Measurements from ENCODE around the gene LTBP1. TPM values are rescaled to one million over a fixed set of nuclear protein-coding genes. Genes with fewer than 3 reads are reported as not detected.

The LTBP1 gene
- total RNA-seq, 2 experiments from 2014 or later: 61.1 to 82.6 TPM

- no TSS peak for BruUV-seq (replicated peaks)
- H2AFZ ChIP-seq (ENCODE audit: low read length): no peak overlapping the region
- CTCF ChIA-PET (ENCODE audit: unreplicated experiment): no interaction called here
Measured at GRCh38 chr2:33141476-33141875, 194.7 kb downstream of the LTBP1 start.

GRCh38 chr2:33142810-33143209 is 196.1 kb downstream of the LTBP1 start:
- H3K9me2 ChIP-seq (ENCODE audit: insufficient read depth, low read length): no peaks in the 10 kb centered on the region
- H2AFZ ChIP-seq (ENCODE audit: low read length): no peak overlapping the region
- no peak for TF ChIP-seq CTCF (conservative IDR thresholded peaks at IDR 0.05; ENCODE audit: low read length)
- TF ChIP-seq EZH2phosphoT487 (IDR thresholded peaks at IDR 0.05; ENCODE audit: borderline replicate concordance, low read depth, low read length): no peak
- no peaks in the 10 kb centered on the region for H3K4me1 ChIP-seq (ENCODE audit: insufficient read depth, low read length, poor library complexity, severe bottlenecking)
- POLR2A ChIA-PET: interaction anchor here (0.7 kb wide), 2 partner anchors 26 to 379 kb away, joined by 3 read pairs; no protein-coding TSS in a partner anchor
- no peak overlapping the region for H3K4me2 ChIP-seq (ENCODE audit: low read length)
- H3K27ac ChIP-seq (ENCODE audit: low read depth, low read length, poor library complexity, severe bottlenecking): no peak overlapping the region
- CTCF ChIA-PET (ENCODE audit: unreplicated experiment): no interaction called here
- no peaks in the 10 kb centered on the region for H4K20me1 ChIP-seq (ENCODE audit: insufficient read depth, low read length)
- DNase-seq (ENCODE audit: low spot score): no peak
- no peaks in the 10 kb centered on the region for H3K79me2 ChIP-seq (ENCODE audit: insufficient read depth, low read depth, low read length)
- no TSS peak for BruUV-seq (replicated peaks)
- H3K4me3 ChIP-seq (ENCODE audit: low read depth, low read length, poor library complexity, severe bottlenecking): no peak overlapping the region
- no peaks in the 10 kb centered on the region for H3K9me3 ChIP-seq (ENCODE audit: low read length)
- H3K36me3 ChIP-seq (ENCODE audit: insufficient read depth, low read length): peaks cover 79% of the 10 kb centered on the region
- intact Hi-C loops (cut with micrococcal nuclease; ENCODE audit: unreplicated experiment): no loop called here

More at GRCh38 chr2:33141476-33141875, 194.7 kb downstream of the LTBP1 start:
- intact Hi-C loops (cut with micrococcal nuclease; ENCODE audit: unreplicated experiment): no loop called here
- Histone ChIP-seq H3K36me3 (ENCODE audit: insufficient read depth, low read length) (peaks cover 78% of the 10 kb centered on the region), H4K20me1 (ENCODE audit: insufficient read depth, low read length) (no peaks in the 10 kb centered on the region), H3K79me2 (ENCODE audit: insufficient read depth, low read depth, low read length) (no peaks in the 10 kb centered on the region), H3K9me3 (ENCODE audit: low read length) (no peaks in the 10 kb centered on the region), H3K4me2 (ENCODE audit: low read length) (no peak overlapping the region), H3K9me2 (ENCODE audit: insufficient read depth, low read length) (no peaks in the 10 kb centered on the region), H3K4me1 (ENCODE audit: insufficient read depth, low read length, poor library complexity, severe bottlenecking) (no peaks in the 10 kb centered on the region), H3K27ac (ENCODE audit: low read depth, low read length, poor library complexity, severe bottlenecking) (no peak overlapping the region), H3K4me3 (ENCODE audit: low read depth, low read length, poor library complexity, severe bottlenecking) (no peak overlapping the region)
- no peak for DNase-seq (ENCODE audit: low spot score)
- TF ChIP-seq CTCF (conservative IDR thresholded peaks at IDR 0.05; ENCODE audit: low read length): no peak
- no peak for TF ChIP-seq EZH2phosphoT487 (IDR thresholded peaks at IDR 0.05; ENCODE audit: borderline replicate concordance, low read depth, low read length)
- POLR2A ChIA-PET: interaction anchor here (1.0 kb wide), 1 partner anchor 9 kb away, joined by 5 read pairs; no protein-coding TSS in a partner anchor

- H4K20me1 ChIP-seq (ENCODE audit: insufficient read depth, low read length): no peaks in the 10 kb centered on the region
- no peak for DNase-seq (ENCODE audit: low spot score)
- no peaks in the 10 kb centered on the region for H3K79me2 ChIP-seq (ENCODE audit: insufficient read depth, low read depth, low read length)
- no peaks in the 10 kb centered on the region for H3K9me2 ChIP-seq (ENCODE audit: insufficient read depth, low read length)
- POLR2A ChIA-PET: interaction anchor here (0.7 to 1.4 kb wide), 2 partner anchors 12 to 45 kb away, joined by 3 to 5 read pairs; no protein-coding TSS in a partner anchor
- TF ChIP-seq CTCF (conservative IDR thresholded peaks at IDR 0.05; ENCODE audit: low read length): no peak
- TF ChIP-seq EZH2phosphoT487 (IDR thresholded peaks at IDR 0.05; ENCODE audit: borderline replicate concordance, low read depth, low read length): no peak
- H3K27ac ChIP-seq (ENCODE audit: low read depth, low read length, poor library complexity, severe bottlenecking): no peak overlapping the region
- H3K9me3 ChIP-seq (ENCODE audit: low read length): no peaks in the 10 kb centered on the region
- CTCF ChIA-PET (ENCODE audit: unreplicated experiment): no interaction called here
- H2AFZ ChIP-seq (ENCODE audit: low read length): no peak overlapping the region
- H3K4me2 ChIP-seq (ENCODE audit: low read length): no peak overlapping the region
- intact Hi-C loops (cut with micrococcal nuclease; ENCODE audit: unreplicated experiment): no loop called here
- peaks cover 78% of the 10 kb centered on the region for H3K36me3 ChIP-seq (ENCODE audit: insufficient read depth, low read length)
- no peak overlapping the region for H3K4me3 ChIP-seq (ENCODE audit: low read depth, low read length, poor library complexity, severe bottlenecking)
- H3K4me1 ChIP-seq (ENCODE audit: insufficient read depth, low read length, poor library complexity, severe bottlenecking): no peaks in the 10 kb centered on the region
- BruUV-seq (replicated peaks): no TSS peak
Measured at GRCh38 chr2:33144243-33144642, 197.5 kb downstream of the LTBP1 start.
